Heart left ventricle (tissue), 13 donors: ENCODE results near the gene MPPED2.

Source experiments
- CTCF ChIP-seq, 12 donors: fragments of 200-600 bp; sonication (generic) in 4 of 12; IDR thresholded peaks; one replicate each; pipeline versions ENCODE4 v1.5.0 to v1.8.0; 2018 to 2022; ENCODE audit warnings: antibody characterized with exemption in 12 of 12, mild to moderate bottlenecking in 5 of 12
- POLR2A ChIP-seq, 2 donors: fragments of 450-650 bp; IDR thresholded peaks; one replicate each; pipeline ENCODE4 v1.6.1; 2017; ENCODE audit warnings: antibody characterized with exemption in 2 of 2, mild to moderate bottlenecking in 2 of 2, moderate library complexity in 2 of 2
- donor health status: ischemic (EF 13 %, LVEDD 7.1; RV severe dilation, severe dysfunction).
- donor health status: DM: no; HTN: yes; CAD: no.
- donor health status: DM: no; HTN: no; CAD: no.
- donor health status: ischemic (EF 25% LVEDD 6.9; RV normal size, moderate dysfunction).
- donor health status: ischemic (EF 25% LVEDD 5.7; RV mildly dilated, moderate dysfunction).
- donor health status: ischemic (EF 35%, LVEDD 5.7; RV mildly dilated, moderate dysfunction).
- donor health status: nonischemic (EF 11% LVEDD 7.7; RV severe dilation, severe dysfunction).
- donor health status: DM: yes; HTN: yes; CAD: no.
- donor health status: PGD.
- donor health status: ischemic (EF 29% LVEDD 5.4; RV normal size, mild dysfunction).
- donor health status: nonischemic (EF 23%, LVEDD 6.1; RV moderate dilation, normal function).

DNA sequence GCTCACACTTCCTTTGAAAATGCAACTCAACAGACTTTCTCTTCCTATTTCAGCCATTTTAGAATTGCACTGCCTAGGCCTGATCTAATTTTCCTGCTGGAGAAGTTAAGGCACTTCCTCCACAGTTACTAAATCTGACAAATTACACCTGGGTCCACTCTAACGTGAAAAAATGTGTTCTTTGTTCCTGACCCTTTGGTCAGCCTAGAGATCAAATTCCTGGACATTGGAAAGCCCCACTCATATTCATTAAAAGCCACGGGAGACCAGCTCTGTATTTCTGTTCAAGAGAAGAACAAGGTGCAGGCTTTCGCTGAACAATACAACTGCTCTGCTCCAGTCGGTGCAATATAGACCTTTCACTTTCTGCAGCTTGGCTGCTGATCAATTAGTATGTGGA, 96.6 kb downstream of the MPPED2 start:
- TF ChIP-seq CTCF (IDR thresholded peaks at IDR 0.05) (no peak), POLR2A (IDR thresholded peaks at IDR 0.05) (no peak)
